Stomach (tissue), 9 donors: Measurements from ENCODE around the gene STPG4. TPM values are rescaled to one million over a fixed set of nuclear protein-coding genes. Genes with fewer than 3 reads are reported as not detected.

Experiments used
- DNase-seq, 2 donors: peaks; one replicate each; pipeline versions ENCODE4 v3.0.0 to v3.0.0-alpha.2; 2013 to 2019
- H3K27ac ChIP-seq, 5 donors: fragments of 200-600 bp in 4 of 5; sonication (generic) in 4 of 5; one replicate each; pipeline ENCODE4 v1.5.1; 2013 to 2019; ENCODE audit warnings: mild to moderate bottlenecking in 1 of 5, moderate library complexity in 1 of 5
- H3K27me3 ChIP-seq, 3 donors: fragments of 200-600 bp; sonication (generic); one replicate each; pipeline ENCODE4 v1.5.1; 2017 to 2019; ENCODE audit warnings: mixed run types in 1 of 3
- H3K36me3 ChIP-seq, 4 donors: fragments of 200-600 bp; sonication (generic); 1 replicate in 3 of 4; 2 replicates in 1 of 4; pipeline ENCODE4 v1.5.1; 2016 to 2019
- H3K4me1 ChIP-seq, 4 donors: fragments of 200-600 bp; sonication (generic); one replicate each; pipeline ENCODE4 v1.5.1; 2016 to 2019
- H3K4me3 ChIP-seq, 4 donors: fragments of 200-600 bp; sonication (generic) in 3 of 4; one replicate each; pipeline ENCODE4 v1.5.1; 2016 to 2019; ENCODE audit warnings: mild to moderate bottlenecking in 1 of 4
- H3K9me3 ChIP-seq, 4 donors: fragments of 200-600 bp; sonication (generic); one replicate each; pipeline ENCODE4 v1.5.1; 2016 to 2019
- CTCF ChIP-seq, 7 experiments: fragments of 450-650 bp in 4 of 7; fragments of 200-600 bp in 3 of 7; sonication (generic) in 3 of 7; IDR thresholded peaks; one replicate each; pipeline ENCODE4 v1.5.1; 2016 to 2019; ENCODE audit warnings: antibody characterized with exemption in 7 of 7, control low read depth in 2 of 7, mild to moderate bottlenecking in 1 of 7
- EP300 ChIP-seq: sonication (generic); formaldehyde crosslinking; IDR thresholded peaks from one replicate; pipeline ENCODE4 v1.6.1; 2017; ENCODE audit warnings: antibody characterized with exemption
- POLR2A ChIP-seq, 4 donors: fragments of 450-650 bp; IDR thresholded peaks; one replicate each; pipeline ENCODE4 v1.6.1; 2016; ENCODE audit warnings: antibody characterized with exemption in 4 of 4, control low read depth in 2 of 4, mild to moderate bottlenecking in 1 of 4, moderate library complexity in 1 of 4
- POLR2AphosphoS5 ChIP-seq, 3 donors: sonication (generic); formaldehyde crosslinking; IDR thresholded peaks; one replicate each; pipeline ENCODE4 v1.6.1; 2016; ENCODE audit warnings: antibody characterized with exemption in 3 of 3
- WGBS, 5 donors: extraction: QIAGEN DNeasy Blood & Tissue Kit in 3 of 5; methylation state at CpG; one replicate each; pipeline versions ENCODE4 v1.1.5 to v1.1.7; 2013 to 2018; 5-methylcytosine and 5-hydroxymethylcytosine counted together
- intact Hi-C: fragments of 100-400 bp; cut with DNase I; formaldehyde crosslinking; loops from one replicate; pipeline ENCODE4 v1.15.1; 2023; ENCODE audit warnings: low total_unique reads
- polyA plus RNA-seq, 3 donors: library from polyadenylated mRNA; stranded (reverse); fragments of 200-250 nt; gene quantifications; one replicate each; pipeline ENCODE4 v1.2.3, GENCODE V29; 2013
- total RNA-seq, 5 donors: library from RNA; depleted of rRNA; stranded (reverse); fragments of >200 nt; gene quantifications; one replicate each; pipeline versions ENCODE4 v1.1.0 to v1.2.3, GENCODE V29; 2014 to 2016
- donor health status: healthy with polysubstance abuse.
- donor health status: Bipolar disorder and iron deficiency.
- donor health status: healthy.

The STPG4 gene
- total and polyA plus RNA-seq, 8 donors: not detected

DNA sequence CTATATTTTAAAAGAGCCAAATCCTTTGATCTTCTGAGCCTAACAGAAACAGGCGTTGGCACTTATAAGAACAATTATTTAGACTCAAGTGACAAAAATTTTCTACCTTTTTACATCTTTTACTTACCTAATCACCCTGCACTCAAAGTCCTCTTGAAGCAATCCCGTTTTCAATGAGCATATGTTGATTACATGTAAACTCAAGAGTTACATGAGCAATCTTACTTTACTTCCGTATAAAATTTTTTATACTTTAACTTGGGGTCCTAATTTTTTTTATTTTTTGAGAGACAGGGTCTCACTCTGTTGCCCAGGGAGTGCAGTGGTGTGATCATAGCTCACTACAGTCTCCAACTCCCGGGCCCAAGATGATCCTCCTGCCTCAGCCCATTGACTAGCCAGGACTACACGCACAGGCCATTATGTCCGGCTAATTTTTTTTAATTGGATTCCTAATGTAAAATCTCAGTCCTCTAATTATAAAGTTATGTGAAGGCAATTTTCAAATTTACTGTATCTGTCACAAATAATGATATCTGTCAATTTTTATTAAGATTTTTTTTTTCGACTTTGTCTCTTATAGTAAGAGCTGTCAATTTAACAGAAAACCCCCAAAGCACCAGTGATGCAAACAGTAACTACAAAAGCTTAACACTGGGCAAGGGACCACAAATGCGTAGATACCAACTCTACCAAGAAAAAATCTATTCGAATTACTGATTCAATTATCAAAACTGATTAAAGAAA is 19.1 kb upstream of the STPG4 start:
- peaks cover under 1 to 15% (median 11%) of the 10 kb centered on the region in 4 donors for H3K36me3 ChIP-seq
- H3K27me3 ChIP-seq: no peaks in the 10 kb centered on the region
- peak overlapping the region; percentile 52 to 99 (median 97) for H3K27ac ChIP-seq
- TF ChIP-seq CTCF (IDR thresholded peaks at IDR 0.05) (no peak), POLR2AphosphoS5 (IDR thresholded peaks at IDR 0.05) (no peak), POLR2A (IDR thresholded peaks at IDR 0.05) (no peak), EP300 (no peak)
- peaks cover 31 to 67% (median 46%) of the 10 kb centered on the region in 4 donors for H3K4me1 ChIP-seq
- intact Hi-C loops: no loop called here
- peak in 1 of 2 donors; percentile 34 for DNase-seq
- peak overlapping the region; percentile 61 to 83 (median 76) for H3K4me3 ChIP-seq
- no peaks in the 10 kb centered on the region for H3K9me3 ChIP-seq
- 26 to 51% (median 37%) methylated on average over 9 of the region's 9 CpGs for WGBS, 5 donors

GRCh38 chr2:47172922-47173695 is 18.0 kb upstream of the STPG4 start:
- Histone ChIP-seq H3K27me3 (no peaks in the 10 kb centered on the region), H3K27ac (peak overlapping the region in 4 of 5 donors; percentile 31 to 99 (median 96)), H3K4me1 (peaks cover 31 to 77% (median 51%) of the 10 kb centered on the region in 4 donors), H3K4me3 (peak overlapping the region; percentile 61 to 83 (median 76)), H3K36me3 (peaks cover 10 to 25% (median 20%) of the 10 kb centered on the region in 4 donors), H3K9me3 (no peaks in the 10 kb centered on the region)
- intact Hi-C loops: no loop called here
- 32 to 45% (median 39%) methylated on average over 3 of the region's 3 CpGs for WGBS, 5 donors
- no peak for TF ChIP-seq CTCF (IDR thresholded peaks at IDR 0.05)
- no peak for TF ChIP-seq POLR2AphosphoS5 (IDR thresholded peaks at IDR 0.05)
- no peak for TF ChIP-seq POLR2A (IDR thresholded peaks at IDR 0.05)
- no peak for TF ChIP-seq EP300
- DNase-seq: peak in 1 of 2 donors; percentile 17

DNA sequence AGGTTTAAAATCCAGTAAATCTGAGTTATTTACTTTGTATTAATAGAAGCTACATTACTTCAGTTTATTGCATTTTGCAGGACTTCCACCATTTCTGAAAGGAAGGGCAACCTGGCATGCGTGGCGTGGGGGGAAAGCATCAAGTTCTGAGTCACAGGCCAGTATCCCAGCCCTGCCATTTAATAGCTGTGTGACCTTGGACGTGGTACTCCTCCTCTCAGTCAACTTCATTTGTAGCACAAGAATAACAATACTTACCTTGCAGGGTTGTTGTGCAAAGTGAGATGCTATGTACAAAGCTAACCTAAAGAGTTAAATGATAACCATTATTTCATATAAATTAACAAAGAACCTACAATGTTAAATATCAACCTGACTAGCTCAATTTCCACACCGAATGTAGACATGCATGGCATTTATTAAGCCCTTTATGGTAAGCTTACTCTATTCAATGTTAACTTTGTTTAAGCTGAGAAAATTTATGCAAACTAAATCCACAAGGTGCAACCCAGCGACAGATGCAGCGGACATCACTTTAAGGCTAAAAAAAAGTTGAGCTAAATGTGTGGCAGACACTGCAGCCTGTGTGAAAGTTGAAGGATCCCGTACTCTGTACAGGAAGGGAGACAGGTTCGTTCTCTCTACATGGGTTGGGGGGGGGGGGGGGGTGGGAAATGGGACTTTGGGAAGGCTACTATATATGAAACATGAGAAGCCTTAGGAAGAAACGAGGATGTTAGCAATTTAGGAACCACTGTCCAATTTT is 17.2 kb upstream of the STPG4 start:
- TF ChIP-seq CTCF (IDR thresholded peaks at IDR 0.05) (no peak), POLR2AphosphoS5 (IDR thresholded peaks at IDR 0.05) (no peak), POLR2A (IDR thresholded peaks at IDR 0.05) (no peak), EP300 (no peak)
- Histone ChIP-seq H3K36me3 (peaks cover 11 to 31% (median 23%) of the 10 kb centered on the region in 4 donors), H3K4me3 (peak overlapping the region in 3 of 4 donors; percentile 61 to 79 (median 72)), H3K27ac (peak overlapping the region in 1 of 5 donors; percentile 99), H3K27me3 (no peaks in the 10 kb centered on the region), H3K9me3 (no peaks in the 10 kb centered on the region), H3K4me1 (peaks cover 25 to 76% (median 49%) of the 10 kb centered on the region in 4 donors)
- intact Hi-C loops: no loop called here
- DNase-seq: peak in 1 of 2 donors; percentile 26
- WGBS, 5 donors: 38 to 65% (median 53%) methylated on average over 9 of the region's 9 CpGs

DNA sequence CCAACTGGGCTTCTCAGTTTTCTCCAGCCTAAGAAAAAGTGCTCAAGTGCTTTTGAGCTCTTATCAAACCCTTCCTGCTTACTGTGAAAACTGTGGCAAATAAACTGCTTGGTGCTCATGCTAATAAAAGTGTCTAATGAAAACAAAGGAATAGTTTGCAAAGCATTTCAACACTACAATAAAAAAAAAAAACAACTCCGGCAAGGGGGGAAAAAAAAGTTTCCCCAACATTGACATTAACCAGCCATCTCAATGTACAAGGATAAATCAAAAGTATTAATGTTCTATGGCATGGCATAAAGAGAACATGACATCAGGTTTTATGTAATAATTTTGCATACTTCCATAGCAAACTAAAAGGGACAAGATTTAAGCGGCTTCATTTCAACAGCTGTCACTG is 14.7 kb upstream of the STPG4 start:
- peak overlapping the region in 1 of 5 donors; percentile 99 for H3K27ac ChIP-seq
- intact Hi-C loops: no loop called here
- TF ChIP-seq EP300: no peak
- no peak for TF ChIP-seq POLR2AphosphoS5 (IDR thresholded peaks at IDR 0.05)
- WGBS, 5 donors: 70 to 82% (median 74%) methylated on average over 2 of the region's 2 CpGs
- peak overlapping the region in 1 of 4 donors; percentile 61 for H3K4me3 ChIP-seq
- H3K9me3 ChIP-seq: no peaks in the 10 kb centered on the region
- peaks cover 13 to 34% (median 26%) of the 10 kb centered on the region in 4 donors for H3K36me3 ChIP-seq
- no peaks in the 10 kb centered on the region for H3K27me3 ChIP-seq
- DNase-seq: no peak
- peaks cover 22 to 95% (median 54%) of the 10 kb centered on the region in 4 donors for H3K4me1 ChIP-seq
